GM10248 (cell line): ENCODE measurements around the gene RRP36.

ENCODE experiments used
- CTCF ChIA-PET: fragments of 300-600 bp; sonication (Branson Sonifier 250); formaldehyde crosslinking; extraction: SDS; loops from one replicate; lab custom pipeline; 2021; ENCODE audit warnings: antibody characterized with exemption; lab: Yijun Ruan, JAX
- POLR2A ChIA-PET: fragments of 350-650 bp; sonication (Branson Sonifier 250); formaldehyde crosslinking; extraction: SDS; loops from one replicate; lab custom pipeline; 2020; ENCODE audit warnings: antibody characterized with exemption; lab: Yijun Ruan, JAX
- DNase-seq: peaks from one replicate; pipeline ENCODE4 v3.0.0; 2012; ENCODE audit errors: extremely low spot score
- CTCF ChIP-seq: IDR thresholded peaks from 2 replicates; pipeline ENCODE4 v1.5.1; 2012; ENCODE audit warnings: mild to moderate bottlenecking, low read depth; ENCODE audit errors: extremely low read depth, missing control alignments, control extremely low read depth

RRP36 gene

GRCh38 chr6:43029120-43029519 is 7.7 kb downstream of the RRP36 start:
- TF ChIP-seq CTCF: no peak
- POLR2A ChIA-PET: no interaction called here
- no peak for DNase-seq
- CTCF ChIA-PET: interaction anchor here (1.0 kb wide), 1 partner anchor 11 kb away, joined by 3 read pairs; no protein-coding TSS in a partner anchor

GRCh38 chr6:43032326-43032725 is 10.9 kb downstream of the RRP36 start:
- ChIA-PET POLR2A (no interaction called here), CTCF (no interaction called here)
- DNase-seq: no peak
- TF ChIP-seq CTCF: no peak

GRCh38 chr6:43033496-43034189 is 12.2 kb downstream of the RRP36 start:
- no peak for TF ChIP-seq CTCF
- ChIA-PET CTCF (interaction anchor here (1.0 to 1.4 kb wide), 3 partner anchors 26 to 138 kb away, joined by 3 read pairs; partner anchors contain the start of genes KLC4 and MRPL2), POLR2A (interaction anchor here (1.6 kb wide), 1 partner anchor 19 kb away, joined by 10 read pairs; the partner anchor contains the start of gene KLHDC3)

GRCh38 chr6:43034190-43034525 is 12.7 kb downstream of the RRP36 start:
- ChIA-PET CTCF (interaction anchor here (1.0 to 1.4 kb wide), 4 partner anchors 11 to 139 kb away, joined by 3 to 4 read pairs (median 3); partner anchors contain the start of genes KLC4 and MRPL2), POLR2A (interaction anchor here (1.6 kb wide), 1 partner anchor 20 kb away, joined by 10 read pairs; the partner anchor contains the start of gene KLHDC3)
- no peak for TF ChIP-seq CTCF
- no peak for DNase-seq

More at GRCh38 chr6:43033496-43034189, 12.2 kb downstream of the RRP36 start:
- no peak for DNase-seq

- ChIA-PET CTCF (interaction anchor here (1.0 to 2.7 kb wide), 3 partner anchors 9 to 156 kb away, joined by 3 to 8 read pairs (median 4); partner anchors contain the start of gene RPL7L1), POLR2A (interaction anchor here (0.5 to 0.6 kb wide), 2 partner anchors 38 to 240 kb away, joined by 3 to 4 read pairs; no protein-coding TSS in a partner anchor)
- no peak for DNase-seq
- no peak for TF ChIP-seq CTCF
These were observed 14.2 kb downstream of the RRP36 start for GRCh38 chr6:43035495-43036194.

- POLR2A ChIA-PET: no interaction called here
- no peak for DNase-seq
- TF ChIP-seq CTCF: no peak
- CTCF ChIA-PET: interaction anchor here (2.7 kb wide), 1 partner anchor 107 kb away, joined by 8 read pairs; no protein-coding TSS in a partner anchor
These were observed 15.3 kb downstream of the RRP36 start for GRCh38 chr6:43036712-43037111.
